HepG2 (cell line): Measurements from ENCODE around the gene NPHP1. TPM values are rescaled to one million over a fixed set of nuclear protein-coding genes. Genes with fewer than 3 reads are reported as not detected.

Source experiments
- HDAC2 ChIP-seq: sonication (generic); formaldehyde crosslinking; IDR thresholded peaks from 2 replicates; pipeline ENCODE4 v1.4.0; 2020; ENCODE audit warnings: missing genetic modification reagents
- HMG20A ChIP-seq: IDR thresholded peaks from 2 replicates; pipeline ENCODE4 v1.6.1; 2016; ENCODE audit warnings: borderline replicate concordance
- IKZF5 ChIP-seq: IDR thresholded peaks from 2 replicates; pipeline ENCODE4 v1.6.1; 2018; ENCODE audit warnings: missing genetic modification reagents, mild to moderate bottlenecking, missing compliant biosample characterization
- MEIS2 ChIP-seq: sonication (generic); formaldehyde crosslinking; IDR thresholded peaks from 2 replicates; pipeline ENCODE4 v1.9.0; 2021; ENCODE audit warnings: mild to moderate bottlenecking, missing genetic modification reagents
- MTA1 ChIP-seq: sonication (generic); formaldehyde crosslinking; IDR thresholded peaks from 2 replicates; pipeline ENCODE4 v1.4.0; 2020; ENCODE audit warnings: missing genetic modification reagents, mild to moderate bottlenecking, borderline replicate concordance
- PRPF4 ChIP-seq: fragments of 200-400 bp; formaldehyde crosslinking; IDR thresholded peaks from 2 replicates; pipeline ENCODE4 v1.6.1; 2016; ENCODE audit warnings: low read length, low read depth; ENCODE audit not compliant: poor library complexity, severe bottlenecking
- SATB2 ChIP-seq: sonication (generic); formaldehyde crosslinking; IDR thresholded peaks from 2 replicates; pipeline ENCODE4 v1.5.0; 2020; ENCODE audit warnings: missing genetic modification reagents
- SNAPC5 ChIP-seq: sonication (generic); formaldehyde crosslinking; IDR thresholded peaks from 2 replicates; pipeline ENCODE4 v1.8.1; 2023; ENCODE audit warnings: mild to moderate bottlenecking, missing genetic modification reagents, borderline replicate concordance
- SSRP1 ChIP-seq: IDR thresholded peaks from 2 replicates; pipeline ENCODE4 v1.6.1; 2016; ENCODE audit warnings: control low read depth
- ZFP1 ChIP-seq: IDR thresholded peaks from 2 replicates; pipeline ENCODE4 v1.6.1; 2016
- ZKSCAN5 ChIP-seq: sonication (generic); formaldehyde crosslinking; IDR thresholded peaks from 2 replicates; pipeline ENCODE4 v1.5.1; 2020; ENCODE audit warnings: mild to moderate bottlenecking, missing genetic modification reagents
- ZNF205 ChIP-seq: IDR thresholded peaks from 2 replicates; pipeline ENCODE4 v1.6.1; 2018; ENCODE audit warnings: missing biosample characterization, missing genetic modification reagents
- ZNF230 ChIP-seq: sonication (generic); formaldehyde crosslinking; IDR thresholded peaks from 2 replicates; pipeline ENCODE4 v1.4.0; 2020; ENCODE audit warnings: mild to moderate bottlenecking, missing genetic modification reagents
- ZNF296 ChIP-seq: sonication (generic); formaldehyde crosslinking; conservative IDR thresholded peaks from 2 replicates; pipeline ENCODE4 v1.5.0; 2020; ENCODE audit warnings: mild to moderate bottlenecking, missing genetic modification reagents
- ZNF331 ChIP-seq: sonication (generic); formaldehyde crosslinking; IDR thresholded peaks from 2 replicates; pipeline ENCODE4 v1.4.0; 2020; ENCODE audit warnings: missing genetic modification reagents
- ZNF335 ChIP-seq: sonication (generic); formaldehyde crosslinking; IDR thresholded peaks from 2 replicates; pipeline ENCODE4 v1.4.0; 2020; ENCODE audit warnings: missing genetic modification reagents
- ZNF468 ChIP-seq: sonication (generic); formaldehyde crosslinking; IDR thresholded peaks from 2 replicates; pipeline ENCODE4 v1.8.0; 2022; ENCODE audit warnings: mild to moderate bottlenecking, moderate library complexity, missing genetic modification reagents
- ZNF496 ChIP-seq: sonication (generic); formaldehyde crosslinking; IDR thresholded peaks from 2 replicates; pipeline ENCODE4 v1.8.1; 2023; ENCODE audit warnings: mild to moderate bottlenecking, moderate library complexity, missing genetic modification reagents; ENCODE audit not compliant: insufficient replicate concordance
- ZNF605 ChIP-seq: sonication (generic); formaldehyde crosslinking; IDR thresholded peaks from 2 replicates; pipeline ENCODE4 v1.8.0; 2022; ENCODE audit warnings: mild to moderate bottlenecking, missing genetic modification reagents
- ZNF609 ChIP-seq: sonication (generic); formaldehyde crosslinking; IDR thresholded peaks from 2 replicates; pipeline ENCODE4 v1.4.0; 2020; ENCODE audit warnings: mild to moderate bottlenecking, missing genetic modification reagents, borderline replicate concordance
- ZSCAN9 ChIP-seq: IDR thresholded peaks from 2 replicates; pipeline ENCODE4 v1.6.1; 2016; ENCODE audit warnings: borderline replicate concordance
- polyA plus RNA-seq, 8 experiments: library from polyadenylated mRNA; depleted of rRNA in 3 of 8; stranded (reverse) in 7 of 8; unstranded in 1 of 8; fragments of >200 nt; fragmentation: Illumina TruSeq in 4 of 8; extraction: Trizol in 4 of 8; gene quantifications; 2 replicates each; pipeline versions ENCODE4 v1.2.1 to v1.2.3, GENCODE V29; 2011 to 2016; ENCODE audit warnings: low read depth in 4 of 8, missing spikeins in 1 of 8, mixed read lengths in 1 of 8; ENCODE audit not compliant: insufficient read depth in 1 of 8
- total RNA-seq, 5 experiments: library from RNA; depleted of rRNA; stranded (reverse); fragments of >200 nt; fragmentation: Illumina TruSeq; extraction: Trizol; gene quantifications; 2 replicates each; pipeline ENCODE4 v1.2.3, GENCODE V29; 2016; ENCODE audit warnings: low read depth in 1 of 5

The NPHP1 gene
- total and polyA plus RNA-seq, 2 of the 13 experiments (the other 11 are each of a cell fraction or from before 2014, with no cell fraction given), result 2.7 to 4.8 TPM

- TF ChIP-seq IKZF5 (CRISPR knock-in tag), result peak; percentile 43; the same call in 1 of the 2 replicates
- TF ChIP-seq ZNF605, result no peak
- TF ChIP-seq ZNF468 (CRISPR knock-in tag), result no peak
- TF ChIP-seq ZNF496 (CRISPR knock-in tag), result no peak
- TF ChIP-seq ZSCAN9 (CRISPR knock-in tag), result no peak
- peak; percentile 77; the same call in 1 of the 2 replicates for TF ChIP-seq ZNF609
- TF ChIP-seq ZNF296 (CRISPR knock-in tag), result no peak
- TF ChIP-seq PRPF4, result no peak
- no peak for TF ChIP-seq SSRP1 (CRISPR knock-in tag)
- TF ChIP-seq SATB2 (CRISPR knock-in tag), result no peak
- no peak; the same call in 1 of the 2 replicates for TF ChIP-seq MEIS2 (CRISPR knock-in tag)
- TF ChIP-seq ZNF230 (CRISPR knock-in tag), result peak; percentile 42; the same call in 1 of the 2 replicates
- no peak; the same call in 1 of the 2 replicates for TF ChIP-seq MTA1 (CRISPR knock-in tag)
- no peak for TF ChIP-seq SNAPC5 (CRISPR knock-in tag)
- no peak for TF ChIP-seq ZNF205
- peak; percentile 87 for TF ChIP-seq HDAC2 (CRISPR knock-in tag)
- TF ChIP-seq ZFP1 (CRISPR knock-in tag), result peak; percentile 86
- no peak for TF ChIP-seq ZKSCAN5
- peak; percentile 94 for TF ChIP-seq HMG20A
- TF ChIP-seq ZNF335 (CRISPR knock-in tag), result no peak
- TF ChIP-seq ZNF331, result peak; percentile 29; the same call in 1 of the 2 replicates
Measured at GRCh38 chr2:110146183-110146944, 58.4 kb downstream of the NPHP1 start (continued).
